Effector memory CD8-positive, alpha-beta T cell (primary cell): Measurements from ENCODE around the gene SIRT1.
A peak's percentile ranks its signal among the peaks of the same experiment; 100 is the strongest.
"Not testable (repeated sequence)": the region's sequence is repeated elsewhere in the genome, so short reads cannot be mapped to it uniquely, and the experiment has no call there.

Experiments
- ATAC-seq: fragments of 150-1000 bp; cut with Tn5 transposase; replicated peaks from 2 replicates; pipeline ENCODE4 v1.10.0; 2021; ENCODE audit warnings: mild to moderate bottlenecking, moderate library complexity
- DNase-seq, 3 experiments: peaks; one replicate each; pipeline ENCODE4 v3.0.0; 2021
- H3K27ac Mint-ChIP-seq, 2 donors: one replicate each; pipeline ENCODE4 v1.8.0; 2022; ENCODE audit warnings: mild to moderate bottlenecking in 2 of 2, mixed read lengths in 2 of 2, moderate library complexity in 2 of 2
- H3K27me3 Mint-ChIP-seq, 2 donors: one replicate each; pipeline ENCODE4 v1.8.0; 2022; ENCODE audit warnings: mixed read lengths in 2 of 2
- H3K36me3 Mint-ChIP-seq: one replicate; pipeline ENCODE4 v1.8.0; 2022; ENCODE audit warnings: mild to moderate bottlenecking, moderate library complexity, mixed read lengths; ENCODE audit not compliant: insufficient read depth
- H3K4me1 Mint-ChIP-seq, 2 donors: one replicate each; pipeline ENCODE4 v1.8.0; 2022; ENCODE audit warnings: low read depth in 2 of 2, mixed read lengths in 2 of 2
- H3K4me3 Mint-ChIP-seq, 2 donors: one replicate each; pipeline ENCODE4 v1.8.0; 2022; ENCODE audit warnings: mild to moderate bottlenecking in 2 of 2, mixed read lengths in 2 of 2, moderate library complexity in 2 of 2
- H3K9me3 Mint-ChIP-seq, 2 donors: one replicate each; pipeline ENCODE4 v1.8.0; 2022; ENCODE audit warnings: mixed read lengths in 2 of 2
- total RNA-seq, 9 experiments: gene quantifications; one replicate each; lab custom pipeline; 2026; lab: John Stamatoyannopoulos, UW

SIRT1 gene
- 63.8 to 116 (median 80.0) reads per million in 9 experiments for total RNA-seq

DNA sequence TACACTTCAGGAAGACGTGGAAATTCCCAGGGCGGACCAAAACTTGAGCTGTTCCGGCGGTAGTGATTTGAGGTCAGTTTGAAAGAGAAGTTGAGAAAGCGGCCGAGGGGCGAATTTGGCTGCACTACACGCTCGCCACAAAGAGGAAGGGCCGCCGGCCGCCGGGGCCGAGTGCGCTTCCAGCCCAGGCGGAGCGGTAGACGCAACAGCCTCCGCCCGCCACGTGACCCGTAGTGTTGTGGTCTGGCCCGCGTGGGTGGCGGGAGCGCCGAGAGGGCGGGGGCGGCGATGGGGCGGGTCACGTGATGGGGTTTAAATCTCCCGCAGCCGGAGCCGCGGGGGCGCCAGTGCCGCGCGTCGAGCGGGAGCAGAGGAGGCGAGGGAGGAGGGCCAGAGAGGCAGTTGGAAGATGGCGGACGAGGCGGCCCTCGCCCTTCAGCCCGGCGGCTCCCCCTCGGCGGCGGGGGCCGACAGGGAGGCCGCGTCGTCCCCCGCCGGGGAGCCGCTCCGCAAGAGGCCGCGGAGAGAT lies at the start of gene SIRT1:
SIRT1 (plus strand) TSS at position 344 of the 529 bp plus-strand sequence; CDS start at position 410, 66 bp downstream.
- Mint-ChIP-seq H3K4me3 (peak within 1 kb of the TSS; percentile 89 to 97), H3K27ac (peak within 1 kb of the TSS; percentile 97), H3K9me3 (no peaks in the 10 kb centered on the region), H3K27me3 (no peaks in the 10 kb centered on the region), H3K36me3 (peaks cover 55% of the 10 kb centered on the region), H3K4me1 (peaks cover 15 to 28% of the 10 kb centered on the region in 2 donors)
- peak; percentile 74 for ATAC-seq
- peak; percentile 89 to 93 (median 91) for DNase-seq

DNA sequence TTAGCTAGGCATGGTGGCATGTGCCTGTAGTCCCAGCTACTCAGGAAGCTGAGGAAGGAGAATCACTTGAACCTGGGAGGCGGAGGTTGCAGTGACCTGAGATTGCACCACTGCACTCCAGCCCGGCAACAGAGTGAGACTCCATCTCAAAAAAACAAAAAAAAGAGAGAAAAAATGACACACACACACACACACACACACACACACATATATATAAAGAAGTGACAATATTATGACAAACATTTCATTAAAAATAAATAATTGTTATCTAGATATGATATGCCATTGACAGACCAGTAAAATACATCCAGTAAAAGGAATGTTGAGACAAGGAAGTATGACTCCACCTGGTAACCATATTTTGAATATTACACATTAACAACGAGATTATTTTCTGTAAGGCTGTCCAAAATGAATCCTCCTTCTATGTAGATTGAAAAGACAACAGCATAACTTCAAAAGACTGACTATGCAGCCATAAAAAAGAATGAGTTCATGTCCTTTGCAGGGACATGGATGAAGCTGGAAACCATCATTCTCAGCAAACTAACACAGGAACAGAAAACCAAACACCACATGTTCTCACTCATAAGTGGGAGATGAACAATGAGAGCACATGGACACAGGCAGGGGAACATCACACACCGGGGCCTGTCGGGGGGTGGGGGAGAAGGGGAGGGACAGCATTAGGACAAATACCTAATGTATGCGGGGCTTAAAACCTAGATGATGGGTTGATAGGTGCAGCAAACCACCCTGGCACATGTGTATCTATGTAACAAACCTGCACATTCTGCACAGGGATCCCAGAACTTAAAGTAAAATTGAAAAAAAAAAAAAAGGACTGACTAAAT lies 48.7 kb upstream of the SIRT1 start:
- H3K4me1 Mint-ChIP-seq, H3K4me3 Mint-ChIP-seq, H3K36me3 Mint-ChIP-seq, H3K27me3 Mint-ChIP-seq, ATAC-seq, H3K9me3 Mint-ChIP-seq, H3K27ac Mint-ChIP-seq, DNase-seq: not testable (repeated sequence)

DNA sequence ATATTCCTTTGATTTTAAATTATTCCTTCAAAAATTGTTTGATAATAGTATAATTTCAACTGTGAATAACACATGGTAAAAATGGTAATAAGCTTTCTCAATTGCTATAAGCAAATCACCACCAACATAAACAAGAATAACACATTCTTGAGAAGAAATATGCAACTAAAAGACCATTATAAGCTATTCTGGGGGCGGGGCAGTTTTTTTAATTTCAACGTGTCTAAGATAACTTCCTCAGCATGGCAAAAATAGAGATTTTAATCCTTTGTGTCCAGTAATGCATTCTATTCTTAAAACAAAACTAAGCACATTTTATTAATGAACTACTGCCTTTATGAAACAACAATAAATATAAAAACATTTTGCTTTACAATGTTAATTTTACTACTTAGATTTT lies 48.0 kb upstream of the SIRT1 start:
- no peaks in the 10 kb centered on the region for H3K27me3 Mint-ChIP-seq

DNA sequence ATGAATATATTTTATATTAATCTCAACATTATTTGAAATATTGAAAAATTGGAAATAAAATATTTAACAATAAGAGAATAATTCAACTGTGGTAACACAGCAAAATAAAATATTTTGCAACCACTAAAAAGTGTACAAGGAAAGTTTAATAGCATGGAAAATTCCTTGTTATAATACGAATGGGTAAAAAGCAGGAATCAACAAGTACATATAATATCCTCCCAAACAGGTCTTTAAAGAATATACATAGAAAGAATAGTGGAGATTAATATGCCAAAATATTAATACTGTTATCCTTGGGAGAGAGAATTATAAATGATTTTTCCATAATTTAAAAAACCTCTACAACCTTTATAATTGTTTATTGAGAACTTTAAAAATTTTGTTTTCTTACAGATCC lies 47.5 kb upstream of the SIRT1 start:
- Mint-ChIP-seq H3K27me3 (no peaks in the 10 kb centered on the region), H3K4me1 (no peaks in the 10 kb centered on the region), H3K4me3 (no peak overlapping the region), H3K27ac (no peak overlapping the region), H3K9me3 (no peaks in the 10 kb centered on the region), H3K36me3 (peaks cover 5% of the 10 kb centered on the region)
- DNase-seq (no peak), ATAC-seq (no peak)

More for the DNA sequence above, 48.0 kb upstream of the SIRT1 start:
- Mint-ChIP-seq H3K27ac (no peak overlapping the region), H3K4me1 (no peaks in the 10 kb centered on the region), H3K4me3 (no peak overlapping the region), H3K36me3 (peaks cover 5% of the 10 kb centered on the region), H3K9me3 (no peaks in the 10 kb centered on the region)
- DNase-seq (no peak), ATAC-seq (no peak)

DNA sequence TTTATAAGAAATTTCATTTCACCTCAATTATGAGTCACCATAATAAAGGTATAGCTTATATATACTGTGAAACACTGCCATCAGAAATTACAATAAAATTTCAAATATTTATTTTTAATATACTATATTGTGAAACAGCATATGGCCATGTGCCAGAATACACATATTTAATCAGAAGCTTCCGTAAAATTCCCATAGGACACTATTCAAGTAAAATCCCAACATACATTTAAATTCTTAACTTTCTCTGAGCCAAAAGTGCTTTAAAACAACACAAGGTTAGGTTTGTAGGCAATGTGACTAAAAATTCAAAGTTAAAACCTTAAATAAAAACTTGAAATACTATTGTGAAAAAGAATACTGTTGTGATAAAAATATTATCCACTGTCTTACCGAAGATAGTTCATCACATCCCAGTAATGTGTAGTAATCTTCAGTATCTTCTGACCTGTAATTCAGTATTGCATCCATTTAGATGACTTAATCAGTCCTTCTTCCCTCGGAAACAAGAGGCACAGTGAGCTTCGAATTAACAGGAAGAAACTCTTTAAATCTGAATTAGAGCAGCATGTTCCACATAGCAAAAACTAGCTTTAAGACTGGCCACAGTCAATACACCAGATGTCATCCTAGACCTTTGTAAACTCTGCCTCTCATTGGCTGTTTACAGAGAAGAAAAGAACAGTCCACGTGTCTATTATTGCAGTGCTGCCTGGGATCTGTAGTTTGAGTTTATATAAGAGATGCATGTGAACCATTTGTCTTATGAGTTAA lies 46.7 kb upstream of the SIRT1 start, which contains the start of gene DNAJC12:
DNAJC12 (minus strand) TSS at position 648 of the 774 bp plus-strand sequence; CDS start at position 471, 177 bp downstream.
- Mint-ChIP-seq H3K9me3 (no peaks in the 10 kb centered on the region), H3K27ac (no peak within 1 kb of the TSS), H3K4me1 (no peaks in the 10 kb centered on the region), H3K27me3 (no peaks in the 10 kb centered on the region), H3K4me3 (no peak within 1 kb of the TSS), H3K36me3 (peaks cover 5% of the 10 kb centered on the region)
- ATAC-seq (peak; percentile 59), DNase-seq (no peak)

DNA sequence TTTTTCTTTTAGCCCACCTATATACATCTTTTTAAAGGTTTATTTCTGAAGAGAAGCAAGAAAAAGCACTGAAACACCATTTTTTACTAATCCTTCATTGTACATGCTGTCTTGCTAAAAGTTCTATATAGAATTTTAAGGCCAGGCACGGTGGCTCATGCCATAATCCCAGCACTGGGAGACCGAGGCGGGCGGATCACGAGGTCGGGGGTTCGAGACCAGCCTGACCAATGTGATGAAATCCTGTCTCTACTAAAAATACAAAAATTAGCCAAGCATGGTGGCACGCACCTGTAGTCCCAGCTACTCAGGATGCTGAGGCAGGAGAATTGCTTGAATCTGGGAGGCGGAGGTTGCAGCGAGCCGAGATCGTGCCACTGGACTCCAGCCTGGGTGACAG lies 44.9 kb upstream of the SIRT1 start:
- H3K27me3 Mint-ChIP-seq, DNase-seq, H3K27ac Mint-ChIP-seq, ATAC-seq, H3K4me3 Mint-ChIP-seq, H3K36me3 Mint-ChIP-seq, H3K9me3 Mint-ChIP-seq, H3K4me1 Mint-ChIP-seq: not testable (repeated sequence)

DNA sequence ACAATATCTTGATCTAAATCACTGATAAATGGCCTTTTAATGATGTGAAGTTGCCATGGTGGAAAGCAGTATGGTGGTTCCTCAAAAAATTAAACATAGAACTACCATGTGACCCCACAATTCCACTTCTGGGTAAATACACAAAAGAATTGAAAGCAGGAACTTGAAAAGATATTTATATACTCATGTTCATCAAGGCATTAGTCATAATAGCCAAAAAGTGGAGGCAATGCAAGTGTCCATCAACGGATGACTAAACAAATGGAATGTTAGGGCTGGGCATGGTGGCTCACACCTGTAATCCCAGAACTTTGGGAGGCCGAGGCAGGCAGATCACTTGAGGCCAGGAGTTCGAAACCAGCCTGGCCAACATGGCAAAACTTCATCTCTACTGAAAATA lies 44.5 kb upstream of the SIRT1 start:
- H3K4me3 Mint-ChIP-seq, result no peak overlapping the region
- no peak for DNase-seq
- peaks cover 6 to 7% of the 10 kb centered on the region in 2 donors for H3K27me3 Mint-ChIP-seq
- no peak for ATAC-seq
- H3K36me3 Mint-ChIP-seq, result peaks cover 5% of the 10 kb centered on the region
- H3K27ac Mint-ChIP-seq, result no peak overlapping the region
- H3K4me1 Mint-ChIP-seq, result no peaks in the 10 kb centered on the region
- H3K9me3 Mint-ChIP-seq, result no peaks in the 10 kb centered on the region

DNA sequence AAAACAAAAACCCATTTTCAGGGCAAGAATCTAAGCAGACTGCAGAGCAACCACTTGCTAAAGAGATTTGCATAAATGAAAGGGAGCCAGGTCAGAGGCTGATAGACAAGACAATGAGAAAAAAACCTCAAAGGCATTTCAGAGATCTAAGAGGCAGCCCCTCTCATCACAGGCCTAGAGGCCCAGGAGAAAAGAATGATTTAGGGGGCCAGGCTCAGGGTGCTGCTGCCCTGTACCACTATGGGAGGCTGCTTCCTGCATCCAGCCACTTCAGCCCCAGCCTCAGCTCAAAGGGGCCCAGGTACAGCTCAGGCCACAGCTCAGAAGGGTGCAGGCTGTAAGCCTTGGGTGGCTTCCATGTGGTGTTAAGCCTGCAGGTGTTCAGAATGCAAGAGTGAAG lies 42.7 kb upstream of the SIRT1 start:
- Mint-ChIP-seq H3K36me3 (peaks cover 5% of the 10 kb centered on the region), H3K4me1 (no peaks in the 10 kb centered on the region), H3K9me3 (no peaks in the 10 kb centered on the region), H3K4me3 (no peak overlapping the region), H3K27ac (no peak overlapping the region), H3K27me3 (peaks cover 6 to 7% of the 10 kb centered on the region in 2 donors)
- DNase-seq (no peak), ATAC-seq (no peak)

DNA sequence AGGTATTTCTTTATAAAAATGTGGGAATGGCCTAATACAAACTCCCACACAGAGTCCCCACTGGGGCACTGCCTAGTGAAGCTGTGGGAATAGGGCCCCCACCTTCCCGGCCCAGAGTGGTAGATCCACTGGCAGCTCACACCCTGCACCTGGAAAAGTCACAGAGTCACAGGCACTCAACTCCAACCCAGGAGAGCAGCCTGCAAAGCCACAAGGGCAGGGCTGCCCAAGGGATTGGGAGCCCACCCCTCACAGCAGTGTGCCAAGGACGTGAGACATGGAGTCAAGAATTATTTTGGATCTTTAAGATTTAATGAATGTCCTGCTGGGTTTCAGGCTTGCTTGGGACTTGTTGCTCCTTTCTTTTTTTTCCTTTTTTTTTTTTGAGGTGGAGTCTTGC lies 41.2 kb upstream of the SIRT1 start:
- H3K27me3 Mint-ChIP-seq, result peaks cover 6 to 7% of the 10 kb centered on the region in 2 donors
- no peaks in the 10 kb centered on the region for H3K4me1 Mint-ChIP-seq
- peaks cover 6% of the 10 kb centered on the region for H3K36me3 Mint-ChIP-seq
- ATAC-seq (no peak), DNase-seq (no peak)
- no peak overlapping the region for H3K27ac Mint-ChIP-seq
- H3K9me3 Mint-ChIP-seq, result no peaks in the 10 kb centered on the region
- H3K4me3 Mint-ChIP-seq, result no peak overlapping the region

DNA sequence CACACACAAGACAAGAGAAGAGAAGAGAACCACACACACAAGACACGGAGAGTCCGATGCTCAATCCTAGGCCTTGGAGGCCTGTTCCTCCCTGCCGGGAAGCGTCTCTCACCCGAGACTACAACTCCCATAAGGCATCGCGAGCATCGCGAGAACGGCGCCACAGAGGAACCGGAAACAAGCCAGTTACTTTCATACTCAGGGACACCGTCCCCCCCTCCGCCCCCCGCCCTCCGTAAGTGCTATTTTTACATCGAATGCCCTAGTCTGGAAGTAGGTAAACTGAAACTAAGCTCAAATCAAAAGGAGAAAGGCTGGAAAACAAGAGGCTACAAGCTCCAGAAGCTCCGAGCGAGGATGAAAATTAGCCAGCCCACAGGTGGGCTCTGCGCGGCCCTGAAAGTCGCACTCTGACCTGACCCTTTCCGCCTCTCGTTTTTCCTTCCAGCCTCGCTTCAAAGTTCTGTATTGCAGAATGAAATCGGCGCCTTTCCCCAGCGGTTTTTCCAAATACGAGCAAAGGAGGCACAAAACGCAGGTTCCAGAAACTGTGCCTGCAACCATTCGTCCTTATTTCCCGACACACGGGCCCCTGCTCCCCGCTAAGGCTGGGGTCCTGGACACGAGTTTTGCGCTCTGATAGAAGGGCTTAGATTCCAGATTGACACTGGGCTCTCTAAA lies 35.0 kb upstream of the SIRT1 start:
- Mint-ChIP-seq H3K9me3 (peaks cover 0 to 1% of the 10 kb centered on the region in 2 donors), H3K27me3 (peaks cover 0 to 4% of the 10 kb centered on the region in 2 donors), H3K36me3 (peaks cover 3% of the 10 kb centered on the region), H3K4me3 (peak overlapping the region; percentile 88 to 94), H3K4me1 (peaks cover 7 to 11% of the 10 kb centered on the region in 2 donors), H3K27ac (peak overlapping the region; percentile 95 to 96)
- peak; percentile 99 for ATAC-seq
- DNase-seq, result peak; percentile 91 to 95 (median 92)

DNA sequence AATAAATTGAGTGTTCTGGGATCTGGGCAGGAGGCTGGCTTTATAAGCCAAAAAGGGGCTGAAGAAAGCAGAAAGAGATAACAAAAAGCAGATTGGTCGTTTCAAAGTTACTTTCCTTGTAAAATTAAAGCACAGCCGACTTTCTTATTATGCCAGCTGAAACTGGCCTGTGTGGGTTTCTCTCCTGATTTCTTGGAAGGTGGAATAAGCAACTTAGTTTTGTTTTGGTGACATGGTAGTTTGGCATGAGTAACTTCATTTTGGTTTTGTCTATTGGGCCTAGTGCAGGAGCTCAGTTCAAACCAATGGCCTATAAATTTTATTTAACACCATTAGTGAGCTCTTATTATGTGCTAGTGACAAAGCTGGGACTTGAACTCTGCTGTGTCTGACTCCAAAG lies 33.3 kb upstream of the SIRT1 start:
- peaks cover 3% of the 10 kb centered on the region for H3K36me3 Mint-ChIP-seq
- no peak overlapping the region for H3K27ac Mint-ChIP-seq
- peaks cover 0 to 1% of the 10 kb centered on the region in 2 donors for H3K9me3 Mint-ChIP-seq

DNA sequence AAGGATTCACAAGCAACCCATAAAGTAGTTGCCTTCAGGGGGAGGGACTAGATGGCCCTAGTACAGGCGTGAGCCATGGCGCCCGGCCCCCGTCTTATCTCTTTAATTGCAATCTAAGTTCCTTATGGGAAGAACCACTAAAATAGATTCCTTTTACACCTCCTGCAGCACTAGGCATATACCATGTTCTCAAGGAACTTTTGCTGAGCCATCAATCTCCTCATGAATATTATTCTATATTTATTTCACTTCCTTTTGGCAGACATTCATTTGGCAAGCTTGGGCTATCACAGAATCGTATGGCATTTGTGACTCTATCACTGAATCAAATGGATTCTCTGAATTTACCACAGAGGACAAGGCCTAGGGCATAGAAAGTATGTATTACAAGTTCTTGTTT lies 31.7 kb upstream of the SIRT1 start:
- Mint-ChIP-seq H3K4me1 (peaks cover 11% of the 10 kb centered on the region in 2 donors), H3K27ac (no peak overlapping the region), H3K4me3 (no peak overlapping the region), H3K27me3 (no peaks in the 10 kb centered on the region), H3K36me3 (peaks cover 4% of the 10 kb centered on the region), H3K9me3 (peaks cover 0 to 1% of the 10 kb centered on the region in 2 donors)
- no peak for ATAC-seq
- no peak for DNase-seq

More for the DNA sequence above, 33.3 kb upstream of the SIRT1 start:
- no peak for ATAC-seq
- no peaks in the 10 kb centered on the region for H3K27me3 Mint-ChIP-seq
- H3K4me3 Mint-ChIP-seq, result no peak overlapping the region
- DNase-seq, result no peak
- peaks cover 11% of the 10 kb centered on the region in 2 donors for H3K4me1 Mint-ChIP-seq

DNA sequence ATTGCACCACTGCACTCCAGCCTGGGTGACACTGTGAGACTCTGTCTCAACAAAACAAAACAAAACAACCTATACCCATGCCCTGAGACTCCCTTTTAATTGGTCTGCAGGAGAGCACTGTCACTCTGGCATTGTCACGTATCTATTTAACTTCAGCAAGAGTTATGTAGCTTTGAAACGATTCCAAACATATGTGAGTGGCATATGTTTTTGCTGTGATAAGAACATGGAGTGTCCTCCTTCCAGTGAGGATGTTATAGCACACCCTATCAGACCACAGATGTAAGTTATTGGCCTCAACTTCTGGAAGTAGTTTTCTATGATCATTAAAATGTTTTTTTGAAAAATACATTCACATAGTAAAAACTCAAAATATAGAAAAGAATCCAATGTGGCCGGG lies 30.9 kb upstream of the SIRT1 start:
- DNase-seq (no peak), ATAC-seq (no peak)
- Mint-ChIP-seq H3K4me3 (no peak overlapping the region), H3K27ac (no peak overlapping the region), H3K36me3 (peaks cover 4% of the 10 kb centered on the region), H3K4me1 (peaks cover 11% of the 10 kb centered on the region in 2 donors), H3K27me3 (no peaks in the 10 kb centered on the region), H3K9me3 (peaks cover 0 to 1% of the 10 kb centered on the region in 2 donors)
